HL-60 (cell line): Measurements from ENCODE around the gene CPLX3.

Experiments used
- GABPA ChIP-seq: IDR thresholded peaks from 2 replicates; pipeline ENCODE4 v1.6.1; 2012; ENCODE audit warnings: low read depth
- POLR2AphosphoS5 ChIP-seq: IDR thresholded peaks from 2 replicates; pipeline ENCODE4 v1.6.1; 2012; ENCODE audit warnings: low read depth
- TF ChIP-seq, protein P1 (sequence below): IDR thresholded peaks from one replicate; pipeline ENCODE4 v1.5.1; 2011; ENCODE audit warnings: low read length, control low read depth, inconsistent platforms; ENCODE audit not compliant: insufficient read depth
- TF ChIP-seq, protein P2 (sequence below): IDR thresholded peaks from 2 replicates; pipeline ENCODE4 v1.6.1; 2012; ENCODE audit warnings: low read depth; ENCODE audit not compliant: insufficient replicate concordance

DNA sequence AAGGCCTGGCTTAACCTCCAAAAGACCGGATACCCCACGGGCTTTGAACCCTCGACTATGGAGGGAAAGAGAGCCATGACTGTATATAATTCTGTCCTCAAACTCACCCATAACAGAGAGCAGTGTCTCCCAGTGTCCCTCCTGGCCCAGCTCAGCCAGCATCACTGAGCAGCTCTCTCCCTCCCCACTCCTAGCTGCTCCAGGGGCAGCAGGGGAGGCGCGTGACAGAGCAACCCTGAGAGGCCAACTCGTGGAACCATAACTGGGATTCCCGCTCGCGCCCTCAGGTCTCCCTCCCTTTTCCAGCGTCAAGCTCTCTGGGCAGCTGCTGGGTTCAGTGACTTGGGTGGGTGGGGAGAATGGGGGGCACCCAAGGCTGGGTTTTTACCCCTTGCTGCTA is 561 bp upstream of the CPLX3 start:
- TF ChIP-seq, protein P1, sequence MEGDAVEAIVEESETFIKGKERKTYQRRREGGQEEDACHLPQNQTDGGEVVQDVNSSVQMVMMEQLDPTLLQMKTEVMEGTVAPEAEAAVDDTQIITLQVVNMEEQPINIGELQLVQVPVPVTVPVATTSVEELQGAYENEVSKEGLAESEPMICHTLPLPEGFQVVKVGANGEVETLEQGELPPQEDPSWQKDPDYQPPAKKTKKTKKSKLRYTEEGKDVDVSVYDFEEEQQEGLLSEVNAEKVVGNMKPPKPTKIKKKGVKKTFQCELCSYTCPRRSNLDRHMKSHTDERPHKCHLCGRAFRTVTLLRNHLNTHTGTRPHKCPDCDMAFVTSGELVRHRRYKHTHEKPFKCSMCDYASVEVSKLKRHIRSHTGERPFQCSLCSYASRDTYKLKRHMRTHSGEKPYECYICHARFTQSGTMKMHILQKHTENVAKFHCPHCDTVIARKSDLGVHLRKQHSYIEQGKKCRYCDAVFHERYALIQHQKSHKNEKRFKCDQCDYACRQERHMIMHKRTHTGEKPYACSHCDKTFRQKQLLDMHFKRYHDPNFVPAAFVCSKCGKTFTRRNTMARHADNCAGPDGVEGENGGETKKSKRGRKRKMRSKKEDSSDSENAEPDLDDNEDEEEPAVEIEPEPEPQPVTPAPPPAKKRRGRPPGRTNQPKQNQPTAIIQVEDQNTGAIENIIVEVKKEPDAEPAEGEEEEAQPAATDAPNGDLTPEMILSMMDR = no peak
- TF ChIP-seq POLR2AphosphoS5 (no peak), GABPA (no peak)
- TF ChIP-seq, protein P2, sequence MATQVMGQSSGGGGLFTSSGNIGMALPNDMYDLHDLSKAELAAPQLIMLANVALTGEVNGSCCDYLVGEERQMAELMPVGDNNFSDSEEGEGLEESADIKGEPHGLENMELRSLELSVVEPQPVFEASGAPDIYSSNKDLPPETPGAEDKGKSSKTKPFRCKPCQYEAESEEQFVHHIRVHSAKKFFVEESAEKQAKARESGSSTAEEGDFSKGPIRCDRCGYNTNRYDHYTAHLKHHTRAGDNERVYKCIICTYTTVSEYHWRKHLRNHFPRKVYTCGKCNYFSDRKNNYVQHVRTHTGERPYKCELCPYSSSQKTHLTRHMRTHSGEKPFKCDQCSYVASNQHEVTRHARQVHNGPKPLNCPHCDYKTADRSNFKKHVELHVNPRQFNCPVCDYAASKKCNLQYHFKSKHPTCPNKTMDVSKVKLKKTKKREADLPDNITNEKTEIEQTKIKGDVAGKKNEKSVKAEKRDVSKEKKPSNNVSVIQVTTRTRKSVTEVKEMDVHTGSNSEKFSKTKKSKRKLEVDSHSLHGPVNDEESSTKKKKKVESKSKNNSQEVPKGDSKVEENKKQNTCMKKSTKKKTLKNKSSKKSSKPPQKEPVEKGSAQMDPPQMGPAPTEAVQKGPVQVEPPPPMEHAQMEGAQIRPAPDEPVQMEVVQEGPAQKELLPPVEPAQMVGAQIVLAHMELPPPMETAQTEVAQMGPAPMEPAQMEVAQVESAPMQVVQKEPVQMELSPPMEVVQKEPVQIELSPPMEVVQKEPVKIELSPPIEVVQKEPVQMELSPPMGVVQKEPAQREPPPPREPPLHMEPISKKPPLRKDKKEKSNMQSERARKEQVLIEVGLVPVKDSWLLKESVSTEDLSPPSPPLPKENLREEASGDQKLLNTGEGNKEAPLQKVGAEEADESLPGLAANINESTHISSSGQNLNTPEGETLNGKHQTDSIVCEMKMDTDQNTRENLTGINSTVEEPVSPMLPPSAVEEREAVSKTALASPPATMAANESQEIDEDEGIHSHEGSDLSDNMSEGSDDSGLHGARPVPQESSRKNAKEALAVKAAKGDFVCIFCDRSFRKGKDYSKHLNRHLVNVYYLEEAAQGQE = no peak
